Daoy (cell line): ENCODE results near the gene FOXP2. TPM values are rescaled to one million over a fixed set of nuclear protein-coding genes. Genes with fewer than 3 reads are reported as not detected.
"Not testable (repeated sequence)": the region's sequence is repeated elsewhere in the genome, so short reads cannot be mapped to it uniquely, and the experiment has no call there.

Experiments
- DNase-seq: peaks from one replicate; pipeline ENCODE4 v3.0.0-alpha.2; 2015; ENCODE audit warnings: low read depth
- total RNA-seq: library from RNA; depleted of rRNA; stranded (reverse); fragments of >200 nt; shearing (Covaris generic); gene quantifications from 2 replicates; pipeline ENCODE4 v1.2.3, GENCODE V29; 2014

Gene FOXP2
- total RNA-seq, 1 experiment from 2014 or later: 1.7 TPM

DNA sequence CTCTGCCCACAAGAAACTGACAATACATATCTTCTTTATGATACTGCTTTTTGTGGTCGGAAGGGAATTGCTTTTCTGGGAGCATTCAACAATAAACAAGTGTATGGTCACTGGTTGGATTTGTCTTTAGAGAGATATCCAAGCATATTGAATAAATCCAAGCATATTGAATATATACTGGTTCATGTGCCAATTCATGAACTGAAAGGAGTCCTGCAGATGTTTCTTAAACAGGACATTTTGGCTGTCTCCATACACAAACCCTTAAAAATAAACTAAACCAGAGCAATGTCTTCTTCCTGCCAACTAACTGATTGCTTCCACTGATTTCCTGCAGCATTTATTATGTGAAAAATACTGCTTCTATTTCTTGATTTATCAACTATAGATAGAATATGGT, 173.9 kb downstream of the FOXP2 start:
- DNase-seq: no peak

DNA sequence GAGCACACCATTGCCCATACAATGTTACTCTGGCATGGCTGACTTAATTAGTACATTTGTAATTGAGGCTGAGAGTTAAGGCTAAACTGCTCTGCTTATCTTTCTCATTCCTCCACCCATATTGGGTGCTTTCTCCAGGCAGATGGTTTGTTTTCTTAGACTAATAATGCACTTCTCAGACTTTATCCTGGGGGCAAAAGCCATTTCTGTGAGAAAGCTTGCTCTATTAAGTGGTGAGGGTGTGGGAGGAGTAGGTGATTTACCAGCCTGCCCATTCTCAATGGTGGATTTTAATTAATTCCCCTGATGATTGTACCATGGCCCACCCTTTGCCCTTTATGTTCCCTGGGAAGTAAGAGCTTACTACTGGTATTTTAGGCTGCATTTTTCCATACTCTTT, 174.8 kb downstream of the FOXP2 start:
- no peak for DNase-seq

DNA sequence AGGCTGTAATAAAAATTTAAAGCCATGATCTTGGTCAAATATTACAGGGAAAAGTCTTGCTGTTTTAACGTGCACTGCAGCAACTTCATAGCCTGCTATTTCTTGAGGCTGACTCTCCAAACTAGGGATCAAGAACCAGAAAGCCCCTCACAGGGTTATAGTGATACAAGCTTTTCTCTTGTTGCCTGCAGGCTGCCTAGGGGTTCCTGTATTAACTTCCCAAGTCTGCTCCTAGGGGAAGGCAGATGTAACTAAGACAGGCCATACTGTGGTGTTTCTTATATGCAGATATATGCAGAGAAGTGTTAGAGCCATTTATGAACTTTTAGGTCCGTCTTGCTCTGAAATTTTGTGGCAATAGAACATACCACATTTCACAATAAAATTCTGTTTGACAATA, 175.7 kb downstream of the FOXP2 start:
- no peak for DNase-seq

GRCh38 chr7:114598946-114599345, 184.3 kb downstream of the FOXP2 start:
- DNase-seq: no peak

DNA sequence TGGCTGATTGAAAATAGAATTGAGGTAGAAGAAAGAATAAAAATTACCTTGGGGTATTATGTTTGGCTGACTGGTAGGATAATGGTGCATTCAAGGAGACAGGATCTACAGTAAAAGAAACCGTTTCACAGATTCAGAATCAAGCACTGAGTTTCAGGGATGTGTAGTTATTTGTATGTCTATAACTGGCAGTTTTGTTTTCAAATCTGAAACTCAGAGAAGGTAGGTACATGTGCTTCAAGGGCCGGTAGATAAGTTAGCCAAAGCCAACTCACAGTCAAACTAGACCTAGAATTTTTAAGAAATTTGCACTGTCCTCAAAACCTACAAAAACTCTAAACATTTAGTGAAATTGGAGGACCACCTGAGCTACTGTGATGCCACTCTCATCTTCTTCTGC, 191.5 kb downstream of the FOXP2 start:
- no peak for DNase-seq

GRCh38 chr7:114608822-114609221, 194.2 kb downstream of the FOXP2 start:
- DNase-seq: not testable (repeated sequence)

GRCh38 chr7:114620208-114620607, 205.6 kb downstream of the FOXP2 start:
- no peak for DNase-seq

- no peak for DNase-seq
Observed at GRCh38 chr7:114622221-114622620, 207.6 kb downstream of the FOXP2 start.

GRCh38 chr7:114623146-114623545, 208.5 kb downstream of the FOXP2 start:
- no peak for DNase-seq

DNA sequence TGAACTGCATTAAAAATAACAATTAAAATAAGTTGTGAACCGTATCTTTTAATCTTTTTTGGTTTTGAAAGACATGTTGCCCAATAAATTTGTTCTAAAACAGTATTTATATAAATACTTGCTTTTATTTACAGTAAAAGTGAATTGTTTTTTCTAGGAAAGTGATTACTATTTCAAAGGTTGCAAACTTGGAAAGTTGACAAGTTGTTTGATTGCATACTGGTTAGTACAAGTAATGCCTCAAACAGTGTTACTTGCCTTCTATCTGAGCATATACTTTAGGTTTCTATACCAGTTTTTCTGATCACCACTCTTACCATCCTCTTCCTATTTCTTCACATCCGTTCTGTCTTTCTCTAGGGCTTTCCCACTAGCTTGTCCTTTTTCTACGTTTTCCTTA, 212.6 kb downstream of the FOXP2 start:
- DNase-seq: no peak

GRCh38 chr7:114628362-114628761, 213.7 kb downstream of the FOXP2 start:
- no peak for DNase-seq

- DNase-seq: no peak
Observed at GRCh38 chr7:114629762-114630161, 215.1 kb downstream of the FOXP2 start.

- no peak for DNase-seq
Observed at GRCh38 chr7:114630201-114630990, 215.8 kb downstream of the FOXP2 start.

- DNase-seq: no peak
Observed at GRCh38 chr7:114631249-114631822, 216.7 kb downstream of the FOXP2 start.

DNA sequence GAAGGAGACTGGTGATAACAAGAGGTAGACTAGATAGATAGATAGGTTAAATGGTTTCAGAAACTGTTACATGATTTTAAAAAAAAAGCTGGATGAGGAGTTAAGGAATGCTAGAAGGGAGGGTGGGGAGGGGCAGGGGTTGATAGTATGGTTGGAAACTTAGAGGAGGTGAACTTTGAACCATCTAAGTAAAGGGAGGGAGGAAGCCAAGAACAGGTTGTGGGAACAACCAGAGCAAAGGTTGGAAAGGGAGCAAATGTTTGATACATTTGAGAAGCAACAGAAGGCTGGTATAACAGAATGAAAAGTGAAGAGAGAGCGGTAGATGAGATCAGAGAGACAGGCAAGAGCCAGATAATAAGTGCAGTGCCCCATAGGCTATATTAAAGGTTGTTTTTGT, 224.8 kb downstream of the FOXP2 start:
- DNase-seq: no peak

GRCh38 chr7:114644455-114644854, 229.8 kb downstream of the FOXP2 start:
- DNase-seq: no peak

DNA sequence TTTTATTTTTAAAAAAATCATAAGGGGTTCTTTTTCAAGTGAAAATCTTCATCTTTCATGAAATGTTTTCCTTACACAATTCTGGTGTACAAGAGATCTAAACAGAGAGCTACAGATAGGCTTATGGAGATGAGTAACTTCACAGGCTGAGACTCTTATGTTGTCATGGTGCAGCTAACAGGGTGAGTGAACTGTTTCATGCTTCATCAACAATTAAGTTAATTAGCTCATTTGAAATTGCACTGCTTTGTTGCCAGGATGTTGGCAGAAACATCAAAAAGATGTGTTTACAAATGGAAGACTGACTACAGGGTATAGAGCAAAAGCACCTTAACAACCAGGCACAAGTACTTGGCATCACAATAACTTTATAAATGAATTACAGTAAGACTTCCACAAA, 230.8 kb downstream of the FOXP2 start:
- DNase-seq: no peak

DNA sequence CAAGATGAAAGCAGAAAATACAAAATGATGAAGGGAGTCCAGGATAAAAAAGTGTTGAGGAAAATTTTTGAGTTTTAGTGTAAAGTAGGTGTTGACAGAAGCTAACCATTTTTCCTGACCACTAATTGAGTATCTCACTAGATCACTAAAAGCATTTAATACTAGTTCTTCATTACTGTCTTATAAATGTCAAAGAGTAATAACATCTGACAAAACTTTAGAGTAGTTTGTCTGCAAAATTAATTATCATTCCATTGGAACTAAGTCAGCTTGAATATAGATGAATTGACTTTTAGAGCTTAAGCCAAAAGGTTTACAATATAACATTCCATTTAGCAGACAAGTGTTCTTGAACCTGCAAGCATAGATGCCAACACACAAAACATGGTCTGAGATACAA, 232.9 kb downstream of the FOXP2 start:
- DNase-seq: no peak

DNA sequence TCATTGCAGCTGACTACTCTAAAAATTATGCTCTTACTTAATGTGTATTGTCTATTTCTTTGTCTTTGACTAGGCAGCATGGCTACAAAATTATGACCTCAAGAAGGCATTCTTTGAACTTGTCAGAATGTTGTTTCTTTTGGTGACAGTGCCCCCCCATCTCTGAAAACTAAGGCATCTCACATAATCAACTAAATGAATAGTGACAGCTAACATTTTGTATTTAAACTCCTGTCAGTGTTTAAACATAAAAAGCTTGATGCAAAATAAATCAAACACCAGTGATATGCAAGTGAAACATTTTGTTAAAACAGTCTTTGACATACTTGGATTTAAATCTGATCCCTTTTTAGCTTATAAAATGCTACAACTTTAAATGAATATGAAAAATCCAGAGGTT, 233.5 kb downstream of the FOXP2 start:
- DNase-seq: no peak

DNA sequence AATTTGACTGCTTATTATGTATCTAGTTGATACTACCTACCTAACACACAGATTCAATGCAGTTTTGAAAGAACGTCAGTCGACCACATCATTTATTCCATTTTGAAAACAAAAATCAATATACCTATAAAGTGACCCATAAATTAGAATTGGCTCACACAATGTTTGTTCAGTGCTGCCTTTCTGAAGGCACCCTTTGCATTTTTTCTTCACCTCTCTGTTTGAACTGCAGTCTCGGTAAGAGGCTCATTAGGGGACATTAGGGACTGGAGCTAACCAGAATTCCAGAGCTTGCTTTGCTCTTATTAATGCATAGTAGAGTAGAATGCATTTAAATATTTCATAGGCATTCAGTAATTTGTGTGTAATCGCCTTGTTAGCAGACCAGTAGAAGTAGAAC, 234.1 kb downstream of the FOXP2 start:
- no peak for DNase-seq

DNA sequence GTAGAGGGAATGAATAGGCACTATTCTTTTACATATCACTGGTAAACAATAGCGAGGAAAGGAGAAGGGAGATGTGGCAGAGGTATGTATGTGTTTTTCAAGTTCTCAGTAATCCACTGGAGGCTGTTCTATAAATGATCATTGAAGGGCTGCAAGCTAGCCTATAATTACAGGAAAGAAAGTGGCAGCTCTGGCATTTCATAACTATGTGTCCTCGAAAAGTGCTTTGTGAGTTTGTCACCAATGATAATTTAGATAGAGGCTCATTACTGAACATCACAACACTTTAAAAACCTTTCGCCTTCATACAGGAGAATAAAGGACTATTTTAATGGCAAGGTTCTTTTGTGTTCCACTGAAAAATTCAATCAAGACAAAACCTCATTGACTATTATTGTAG, 235.1 kb downstream of the FOXP2 start:
- DNase-seq: no peak

- no peak for DNase-seq
Observed at GRCh38 chr7:114650491-114650890, 235.9 kb downstream of the FOXP2 start.

- no peak for DNase-seq
Observed at GRCh38 chr7:114652041-114652440, 237.4 kb downstream of the FOXP2 start.
